Left lung (tissue), 10 donors: Measurements from ENCODE around the gene CFD. TPM values are rescaled to one million over a fixed set of nuclear protein-coding genes. Genes with fewer than 3 reads are reported as not detected.

Experiments used
- ATAC-seq: fragments of 200-7000 bp; cut with Tn5 transposase; one replicate; pipeline ENCODE4 v1.9.1; 2020; ENCODE audit warnings: moderate library complexity
- DNase-seq, 4 donors: peaks; one replicate each; pipeline ENCODE4 v3.0.0-alpha.2; 2013 to 2020
- H3K27ac ChIP-seq, 2 donors: fragments of 200-600 bp; sonication (generic) in 1 of 2; one replicate each; pipeline versions ENCODE4 v1.5.0 to v1.8.0; 2020 to 2021
- H3K27me3 ChIP-seq, 2 donors: fragments of 200-600 bp; sonication (generic) in 1 of 2; one replicate each; pipeline versions ENCODE4 v1.5.0 to v1.8.0; 2020 to 2021
- H3K36me3 ChIP-seq, 2 donors: fragments of 200-600 bp; sonication (generic) in 1 of 2; one replicate each; pipeline versions ENCODE4 v1.5.0 to v1.8.0; 2020 to 2021
- H3K4me1 ChIP-seq, 2 donors: fragments of 200-600 bp; one replicate each; pipeline ENCODE4 v1.8.0; 2021
- H3K4me3 ChIP-seq, 2 donors: fragments of 200-600 bp; sonication (generic) in 1 of 2; one replicate each; pipeline versions ENCODE4 v1.5.0 to v1.8.0; 2020 to 2021; ENCODE audit warnings: mild to moderate bottlenecking in 1 of 2
- H3K9me3 ChIP-seq, 2 donors: fragments of 200-600 bp; sonication (generic) in 1 of 2; one replicate each; pipeline versions ENCODE4 v1.5.0 to v1.8.0; 2020 to 2021
- CTCF ChIP-seq, 2 donors: fragments of 200-600 bp; sonication (generic) in 1 of 2; IDR thresholded peaks; one replicate each; pipeline versions ENCODE4 v1.5.0 to v1.8.0; 2021; ENCODE audit warnings: antibody characterized with exemption in 2 of 2
- intact Hi-C, 2 donors: fragments of 100-400 bp; cut with DNase I; formaldehyde crosslinking; loops; one replicate each; pipeline versions ENCODE4 v1.11.2 to v1.14.2; 2022
- microRNA-seq, 2 donors: library from miRNA; unstranded; fragments of <30 nt; microRNA quantifications; one replicate each; pipeline ENCODE4, GENCODE V29; 2019
- polyA plus RNA-seq, 6 donors: library from polyadenylated mRNA; unstranded; fragments of 120-200 nt; gene quantifications; one replicate each; pipeline ENCODE4 v1.2.1, GENCODE V29; 2013; ENCODE audit not compliant: insufficient read length in 6 of 6
- total RNA-seq, 2 donors: library from RNA; stranded (reverse); fragmentation: NEBNext Ultra II Directional; extraction: Animal tissue kit (Norgen Biotek cat#: 25700); gene quantifications; one replicate each; pipeline ENCODE4 v1.2.1, GENCODE V29; 2021
- donor health status: DM: no; HTN: yes; CAD: no.
- donor health status: DM: no; HTN: no; CAD: no.

CFD gene
- total and polyA plus RNA-seq, 8 donors = 4.9 to 85.3 (median 10.5) TPM

GRCh38 chr19:906480-906879, 47.0 kb downstream of the CFD start:
- H3K27ac ChIP-seq = no peak overlapping the region
- no peak for TF ChIP-seq CTCF (IDR thresholded peaks at IDR 0.05)
- H3K4me3 ChIP-seq = no peak overlapping the region
- intact Hi-C loops = no loop called here
- DNase-seq (no peak), ATAC-seq (no peak)
- no peaks in the 10 kb centered on the region for H3K27me3 ChIP-seq
- peaks cover 0 to 51% of the 10 kb centered on the region in 2 donors for H3K4me1 ChIP-seq
- H3K36me3 ChIP-seq = peaks cover 0 to 22% of the 10 kb centered on the region in 2 donors
- no peaks in the 10 kb centered on the region for H3K9me3 ChIP-seq

GRCh38 chr19:907183-907853, 47.9 kb downstream of the CFD start:
- ATAC-seq = no peak
- no peak for DNase-seq
- H3K36me3 ChIP-seq = peaks cover 0 to 14% of the 10 kb centered on the region in 2 donors
- intact Hi-C loops = no loop called here
- H3K4me3 ChIP-seq = peak overlapping the region in 1 of 2 donors; percentile 4
- peak overlapping the region in 1 of 2 donors; percentile 96 for H3K27ac ChIP-seq
- no peaks in the 10 kb centered on the region for H3K9me3 ChIP-seq
- no peak for TF ChIP-seq CTCF (IDR thresholded peaks at IDR 0.05)
- peaks cover 0 to 54% of the 10 kb centered on the region in 2 donors for H3K4me1 ChIP-seq
- H3K27me3 ChIP-seq = no peaks in the 10 kb centered on the region

- Histone ChIP-seq H3K9me3 (no peaks in the 10 kb centered on the region), H3K27me3 (peaks cover 0 to 5% of the 10 kb centered on the region in 2 donors), H3K4me3 (peak overlapping the region in 1 of 2 donors; percentile 69), H3K36me3 (no peaks in the 10 kb centered on the region), H3K27ac (peak overlapping the region in 1 of 2 donors; percentile 37), H3K4me1 (peaks cover 5 to 75% of the 10 kb centered on the region in 2 donors)
- TF ChIP-seq CTCF (IDR thresholded peaks at IDR 0.05) = no peak
- no peak for DNase-seq
- intact Hi-C loops = no loop called here
- no peak for ATAC-seq
Observed at GRCh38 chr19:911197-912033, 52.0 kb downstream of the CFD start.

GRCh38 chr19:912181-913079, 53.0 kb downstream of the CFD start:
- H3K36me3 ChIP-seq = no peaks in the 10 kb centered on the region
- DNase-seq (no peak), ATAC-seq (no peak)
- peaks cover 9 to 75% of the 10 kb centered on the region in 2 donors for H3K4me1 ChIP-seq
- no peak for TF ChIP-seq CTCF (IDR thresholded peaks at IDR 0.05)
- no peaks in the 10 kb centered on the region for H3K9me3 ChIP-seq
- peak overlapping the region; percentile 51 to 69 for H3K4me3 ChIP-seq
- peak overlapping the region; percentile 59 to 94 for H3K27ac ChIP-seq
- intact Hi-C loops = no loop called here
- H3K27me3 ChIP-seq = peaks cover 7 to 15% of the 10 kb centered on the region in 2 donors

Small RNA genes lying within 50 kb of the gene (microRNA-seq; reads per million reads assigned to microRNA genes)
- 6.9 to 12.1 reads per million in 2 donors for gene MIR3187

Other genes with a start within 250 kb of the CFD start
- gene POLRMT, start 226.1 kb upstream of the CFD start, total RNA-seq = 10 to 100 TPM; 28.5 to 36.9 TPM
- 10 to 100 TPM; 32.2 to 44.7 (median 42.6) TPM for gene POLRMT, start 226.1 kb upstream of the CFD start, polyA plus RNA-seq
- under 1 TPM; 0.21 to 0.29 TPM for gene FGF22, start 219.8 kb upstream of the CFD start, total RNA-seq
- under 1 TPM; 0.22 to 0.48 (median 0.35) TPM for gene FGF22, start 219.8 kb upstream of the CFD start, polyA plus RNA-seq
- 10 to 100 TPM; 24.3 to 34.0 TPM for gene RNF126, start 196.4 kb upstream of the CFD start, total RNA-seq
- gene RNF126, start 196.4 kb upstream of the CFD start, polyA plus RNA-seq = 10 to 100 TPM; 15.4 to 27.2 (median 21.1) TPM
- 100 to 1,000 TPM in 1 of 2 donors, 10 to 100 TPM in 1; 94.8 to 145 TPM for gene FSTL3, start 183.3 kb upstream of the CFD start, total RNA-seq
- gene FSTL3, start 183.3 kb upstream of the CFD start, polyA plus RNA-seq = 10 to 100 TPM in 4 of 6 donors, 1 to 10 TPM in 2; 7.6 to 14.7 (median 11.2) TPM
- gene PRSS57, start 164.2 kb upstream of the CFD start, total RNA-seq = not detected
- gene PRSS57, start 164.2 kb upstream of the CFD start, polyA plus RNA-seq = under 1 TPM; 0.15 to 0.50 (median 0.29) TPM
- 10 to 100 TPM; 30.2 to 33.0 TPM for gene PALM, start 150.7 kb upstream of the CFD start, total RNA-seq
- 10 to 100 TPM; 37.0 to 59.7 (median 42.8) TPM for gene PALM, start 150.7 kb upstream of the CFD start, polyA plus RNA-seq
- 10 to 100 TPM; 19.2 to 44.0 TPM for gene MISP, start 108.6 kb upstream of the CFD start, total RNA-seq
- gene MISP, start 108.6 kb upstream of the CFD start, polyA plus RNA-seq = 10 to 100 TPM in 3 of 6 donors, 1 to 10 TPM in 3; 5.8 to 15.6 (median 10.6) TPM
- 100 to 1,000 TPM; 236 to 354 TPM for gene PTBP1, start 62.2 kb upstream of the CFD start, total RNA-seq
- gene PTBP1, start 62.2 kb upstream of the CFD start, polyA plus RNA-seq = 100 to 1,000 TPM; 317 to 374 (median 340) TPM
- 1 to 10 TPM; 1.6 to 1.9 TPM for gene PLPPR3, start 37.7 kb upstream of the CFD start, total RNA-seq
- 10 to 100 TPM in 1 of 6 donors, 1 to 10 TPM in 5; 4.9 to 11.9 (median 6.8) TPM for gene PLPPR3, start 37.7 kb upstream of the CFD start, polyA plus RNA-seq
- 1 to 10 TPM; 1.3 TPM for gene AZU1, start 31.8 kb upstream of the CFD start, total RNA-seq
- 1 to 10 TPM; 1.7 to 4.7 (median 2.5) TPM for gene AZU1, start 31.8 kb upstream of the CFD start, polyA plus RNA-seq
- gene PRTN3, start 18.7 kb upstream of the CFD start, total RNA-seq = under 1 TPM; 0.55 to 0.58 TPM
- gene PRTN3, start 18.7 kb upstream of the CFD start, polyA plus RNA-seq = 1 to 10 TPM; 1.5 to 3.8 (median 3.0) TPM
- 1 to 10 TPM in 1 of 2 donors, under 1 TPM in 1; 0.89 to 1.3 TPM for gene ELANE, start 7.4 kb upstream of the CFD start, total RNA-seq
- 1 to 10 TPM in 4 of 6 donors, under 1 TPM in 2; 0.70 to 2.2 (median 1.2) TPM for gene ELANE, start 7.4 kb upstream of the CFD start, polyA plus RNA-seq
- gene MED16, start 33.5 kb downstream of the CFD start, total RNA-seq = 10 to 100 TPM; 51.7 to 55.8 TPM
- 10 to 100 TPM; 42.4 to 61.7 (median 53.0) TPM for gene MED16, start 33.5 kb downstream of the CFD start, polyA plus RNA-seq
- not detected for gene RNU6-9, start 33.8 kb downstream of the CFD start, total RNA-seq
- not detected for gene RNU6-9, start 33.8 kb downstream of the CFD start, polyA plus RNA-seq
- gene R3HDM4, start 53.6 kb downstream of the CFD start, total RNA-seq = 10 to 100 TPM; 46.1 to 66.3 TPM
- gene R3HDM4, start 53.6 kb downstream of the CFD start, polyA plus RNA-seq = 10 to 100 TPM; 28.8 to 51.2 (median 37.4) TPM
- gene KISS1R, start 57.7 kb downstream of the CFD start, total RNA-seq = under 1 TPM in 1 of 2 donors, not detected in 1; 0.23 TPM
- gene KISS1R, start 57.7 kb downstream of the CFD start, polyA plus RNA-seq = under 1 TPM in 2 of 6 donors, not detected in 4; 0.11 to 0.15 TPM
- 10 to 100 TPM; 20.7 to 35.7 TPM for gene ARID3A, start 66.4 kb downstream of the CFD start, total RNA-seq
- 10 to 100 TPM; 20.6 to 30.5 (median 23.6) TPM for gene ARID3A, start 66.4 kb downstream of the CFD start, polyA plus RNA-seq
- gene WDR18, start 124.7 kb downstream of the CFD start, total RNA-seq = 10 to 100 TPM; 36.1 to 40.7 TPM
- 10 to 100 TPM; 26.6 to 35.9 (median 34.1) TPM for gene WDR18, start 124.7 kb downstream of the CFD start, polyA plus RNA-seq
- 1 to 10 TPM in 1 of 2 donors, not detected in 1; 2.7 TPM for gene GRIN3B, start 140.8 kb downstream of the CFD start, total RNA-seq
- gene GRIN3B, start 140.8 kb downstream of the CFD start, polyA plus RNA-seq = 1 to 10 TPM in 2 of 6 donors, under 1 TPM in 4; 0.37 to 1.4 (median 0.54) TPM
- 100 to 1,000 TPM; 135 to 154 TPM for gene TMEM259, start 161.5 kb downstream of the CFD start, total RNA-seq
- 100 to 1,000 TPM in 2 of 6 donors, 10 to 100 TPM in 4; 74.2 to 117 (median 98.7) TPM for gene TMEM259, start 161.5 kb downstream of the CFD start, polyA plus RNA-seq
- not detected for gene RNU6-2, start 161.9 kb downstream of the CFD start, total RNA-seq
- gene RNU6-2, start 161.9 kb downstream of the CFD start, polyA plus RNA-seq = not detected
- 100 to 1,000 TPM; 250 to 259 TPM for gene CNN2, start 166.9 kb downstream of the CFD start, total RNA-seq
- gene CNN2, start 166.9 kb downstream of the CFD start, polyA plus RNA-seq = 100 to 1,000 TPM; 133 to 214 (median 160) TPM
- gene ABCA7, start 180.4 kb downstream of the CFD start, total RNA-seq = 10 to 100 TPM; 49.6 to 52.2 TPM
- 1 to 10 TPM; 3.3 to 5.5 (median 4.5) TPM for gene ABCA7, start 180.4 kb downstream of the CFD start, polyA plus RNA-seq
- 10 to 100 TPM; 71.1 to 83.8 TPM for gene ARHGAP45, start 207.5 kb downstream of the CFD start, total RNA-seq
- gene ARHGAP45, start 207.5 kb downstream of the CFD start, polyA plus RNA-seq = 10 to 100 TPM in 5 of 6 donors, 1 to 10 TPM in 1; 8.5 to 12.3 (median 11.2) TPM
- 100 to 1,000 TPM; 139 to 160 TPM for gene POLR2E, start 235.7 kb downstream of the CFD start, total RNA-seq
- 100 to 1,000 TPM; 120 to 147 (median 135) TPM for gene POLR2E, start 235.7 kb downstream of the CFD start, polyA plus RNA-seq
- gene GPX4, start 244.3 kb downstream of the CFD start, total RNA-seq = 100 to 1,000 TPM; 266 to 365 TPM
- gene GPX4, start 244.3 kb downstream of the CFD start, polyA plus RNA-seq = 100 to 1,000 TPM; 146 to 223 (median 208) TPM